GM12891 (cell line): Measurements from ENCODE around the gene PPM1H.

Experiments
- POLR2A ChIP-seq: IDR thresholded peaks from 2 replicates; pipeline ENCODE4 v1.6.1; 2011; ENCODE audit warnings: low read depth, low read length, control low read depth
- POLR2AphosphoS5 ChIP-seq: IDR thresholded peaks from 2 replicates; pipeline ENCODE4 v1.6.1; 2011; ENCODE audit warnings: low read depth, low read length, control low read depth
- TAF1 ChIP-seq: IDR thresholded peaks from 2 replicates; pipeline ENCODE4 v1.6.1; 2011; ENCODE audit warnings: low read depth, low read length, control low read depth

GRCh38 chr12:62627181-62627580 lies 307.8 kb downstream of the PPM1H start:
- TF ChIP-seq TAF1 (no peak), POLR2AphosphoS5 (no peak), POLR2A (no peak)
